LNCaP clone FGC (cell line): ENCODE data around the gene ERAL1.

Experiments
- DNase-seq: peaks from one replicate; pipeline ENCODE4 v3.0.0-alpha.2; 2011; ENCODE audit warnings: low read depth
- H3K4me3 ChIP-seq: 2 replicates; pipeline ENCODE4 v1.5.1; 2011; ENCODE audit warnings: mild to moderate bottlenecking, low read depth, low read length, control low read depth
- TF ChIP-seq, protein P1 (sequence below): IDR thresholded peaks from 2 replicates; pipeline ENCODE4 v1.5.1; 2012; ENCODE audit warnings: mild to moderate bottlenecking; ENCODE audit not compliant: control insufficient read depth, insufficient read depth; ENCODE audit errors: extremely low read depth

ERAL1 gene

DNA sequence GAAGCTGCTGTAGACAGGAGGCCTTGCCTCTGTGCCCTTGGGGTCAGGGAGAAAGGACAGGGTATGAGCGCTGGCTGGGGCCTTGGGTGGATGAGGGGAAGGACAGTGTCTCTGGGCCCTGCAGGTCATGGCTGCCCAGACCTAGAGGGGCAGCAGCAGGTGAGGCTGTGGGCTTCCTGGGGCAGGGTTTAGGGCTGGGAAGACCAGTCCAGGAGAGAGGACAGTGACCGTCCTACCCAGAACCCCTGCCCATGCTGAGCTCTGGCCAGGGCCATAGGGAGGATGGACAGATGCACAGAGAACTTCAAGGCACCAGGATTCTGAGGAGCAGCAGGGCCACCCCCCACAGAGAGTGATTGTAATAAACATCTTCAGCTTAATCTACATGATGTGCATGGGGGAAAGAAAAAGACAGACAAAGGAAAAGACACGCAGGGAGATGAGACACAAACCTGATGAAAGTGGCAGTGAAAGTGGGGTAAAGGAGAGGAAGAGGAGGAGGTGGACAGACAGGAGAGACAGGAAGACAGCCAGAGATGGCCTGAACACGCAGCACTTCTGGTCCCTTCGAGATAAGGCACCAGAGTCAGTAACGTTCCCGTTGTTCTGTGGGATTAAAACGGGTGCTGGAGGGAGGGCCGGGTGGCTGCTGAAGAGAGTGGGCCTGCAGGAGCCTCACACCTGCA lies 25.2 kb downstream of the ERAL1 start:
- no peak overlapping the region for H3K4me3 ChIP-seq
- no peak for DNase-seq
- TF ChIP-seq, protein P1, sequence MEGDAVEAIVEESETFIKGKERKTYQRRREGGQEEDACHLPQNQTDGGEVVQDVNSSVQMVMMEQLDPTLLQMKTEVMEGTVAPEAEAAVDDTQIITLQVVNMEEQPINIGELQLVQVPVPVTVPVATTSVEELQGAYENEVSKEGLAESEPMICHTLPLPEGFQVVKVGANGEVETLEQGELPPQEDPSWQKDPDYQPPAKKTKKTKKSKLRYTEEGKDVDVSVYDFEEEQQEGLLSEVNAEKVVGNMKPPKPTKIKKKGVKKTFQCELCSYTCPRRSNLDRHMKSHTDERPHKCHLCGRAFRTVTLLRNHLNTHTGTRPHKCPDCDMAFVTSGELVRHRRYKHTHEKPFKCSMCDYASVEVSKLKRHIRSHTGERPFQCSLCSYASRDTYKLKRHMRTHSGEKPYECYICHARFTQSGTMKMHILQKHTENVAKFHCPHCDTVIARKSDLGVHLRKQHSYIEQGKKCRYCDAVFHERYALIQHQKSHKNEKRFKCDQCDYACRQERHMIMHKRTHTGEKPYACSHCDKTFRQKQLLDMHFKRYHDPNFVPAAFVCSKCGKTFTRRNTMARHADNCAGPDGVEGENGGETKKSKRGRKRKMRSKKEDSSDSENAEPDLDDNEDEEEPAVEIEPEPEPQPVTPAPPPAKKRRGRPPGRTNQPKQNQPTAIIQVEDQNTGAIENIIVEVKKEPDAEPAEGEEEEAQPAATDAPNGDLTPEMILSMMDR: no peak

DNA sequence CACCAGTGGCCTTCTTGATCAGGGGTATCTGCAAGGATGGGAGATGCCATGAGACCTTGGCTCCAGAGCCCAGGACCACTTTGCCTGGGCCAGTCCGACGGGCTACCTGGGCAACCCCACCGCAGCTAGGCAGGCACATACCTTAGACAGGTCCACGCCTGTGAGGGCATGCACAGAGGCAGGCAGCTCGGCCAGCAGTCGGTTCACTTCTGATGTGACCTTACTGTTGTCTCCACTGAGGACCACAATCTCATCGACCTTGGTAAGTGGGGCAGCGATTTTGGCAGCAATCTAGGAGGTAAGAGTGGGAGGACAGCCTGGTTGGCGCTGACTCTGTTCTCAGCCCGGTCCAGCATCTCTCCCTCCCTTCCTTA lies 25.7 kb downstream of the ERAL1 start:
- no peak overlapping the region for H3K4me3 ChIP-seq
- no peak for DNase-seq
- TF ChIP-seq, protein P1: no peak

DNA sequence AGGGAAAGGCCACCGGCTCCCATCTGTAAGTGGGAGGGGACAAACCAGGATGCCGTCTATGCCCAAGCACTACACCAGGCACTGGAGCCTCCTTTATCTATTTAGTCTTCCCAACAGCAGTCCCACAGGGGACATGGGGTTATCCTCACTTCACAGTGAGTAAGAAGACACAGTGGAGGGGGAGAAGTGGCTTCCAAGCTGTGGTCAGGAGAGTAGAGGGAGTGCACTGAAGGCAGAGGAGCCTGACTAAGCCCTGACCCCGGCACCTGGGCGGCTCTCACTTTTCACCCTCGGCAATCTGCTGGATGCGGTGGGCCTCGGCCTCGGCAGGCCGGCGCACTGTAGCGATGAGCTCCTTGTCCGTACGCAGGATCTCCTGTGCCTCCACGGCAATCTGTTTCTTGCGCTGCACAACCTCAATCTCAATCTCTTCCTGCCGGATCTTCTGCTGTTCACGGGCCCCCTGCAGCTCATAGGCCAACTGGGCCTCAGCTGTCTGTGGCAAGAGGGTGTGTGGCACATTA lies 26.8 kb downstream of the ERAL1 start:
- no peak for DNase-seq
- H3K4me3 ChIP-seq: no peak overlapping the region
- TF ChIP-seq, protein P1: no peak

DNA sequence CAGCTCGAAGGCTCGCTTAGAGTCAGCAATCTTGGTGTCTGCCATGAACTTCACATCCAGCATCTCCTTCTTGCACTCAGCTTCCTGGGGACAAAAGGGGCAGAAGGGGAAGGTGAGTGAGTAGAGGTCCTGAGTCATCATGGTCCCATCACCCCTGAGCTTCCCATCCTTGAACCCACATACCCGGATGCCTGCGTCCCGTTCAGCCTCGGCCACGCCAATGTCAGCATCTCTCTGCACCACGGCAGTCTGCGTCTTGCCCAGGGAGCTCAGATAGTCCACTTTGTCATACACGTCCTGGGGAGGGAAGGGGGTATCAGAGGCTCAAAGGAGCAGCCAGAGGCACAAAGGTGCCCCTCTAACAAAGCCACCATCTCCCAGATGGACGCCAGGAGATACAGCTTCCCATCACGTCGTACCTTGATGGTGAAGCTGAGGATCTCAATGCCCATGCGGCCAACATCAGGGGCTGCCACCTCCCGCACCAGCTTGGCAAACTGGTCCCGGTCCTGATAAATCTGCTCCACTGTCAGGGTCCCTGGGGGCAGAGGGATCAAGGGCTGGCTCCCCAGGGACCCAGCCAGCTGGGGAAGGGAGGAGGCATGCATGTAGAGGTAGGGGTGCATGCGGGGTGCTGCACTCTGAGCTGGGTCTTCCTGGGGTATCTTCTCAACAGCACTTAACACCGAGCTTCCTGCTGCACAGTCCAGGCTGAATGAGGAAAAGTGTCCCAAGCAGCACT lies 27.5 kb downstream of the ERAL1 start:
- DNase-seq: no peak
- TF ChIP-seq, protein P1: no peak
- no peak overlapping the region for H3K4me3 ChIP-seq

DNA sequence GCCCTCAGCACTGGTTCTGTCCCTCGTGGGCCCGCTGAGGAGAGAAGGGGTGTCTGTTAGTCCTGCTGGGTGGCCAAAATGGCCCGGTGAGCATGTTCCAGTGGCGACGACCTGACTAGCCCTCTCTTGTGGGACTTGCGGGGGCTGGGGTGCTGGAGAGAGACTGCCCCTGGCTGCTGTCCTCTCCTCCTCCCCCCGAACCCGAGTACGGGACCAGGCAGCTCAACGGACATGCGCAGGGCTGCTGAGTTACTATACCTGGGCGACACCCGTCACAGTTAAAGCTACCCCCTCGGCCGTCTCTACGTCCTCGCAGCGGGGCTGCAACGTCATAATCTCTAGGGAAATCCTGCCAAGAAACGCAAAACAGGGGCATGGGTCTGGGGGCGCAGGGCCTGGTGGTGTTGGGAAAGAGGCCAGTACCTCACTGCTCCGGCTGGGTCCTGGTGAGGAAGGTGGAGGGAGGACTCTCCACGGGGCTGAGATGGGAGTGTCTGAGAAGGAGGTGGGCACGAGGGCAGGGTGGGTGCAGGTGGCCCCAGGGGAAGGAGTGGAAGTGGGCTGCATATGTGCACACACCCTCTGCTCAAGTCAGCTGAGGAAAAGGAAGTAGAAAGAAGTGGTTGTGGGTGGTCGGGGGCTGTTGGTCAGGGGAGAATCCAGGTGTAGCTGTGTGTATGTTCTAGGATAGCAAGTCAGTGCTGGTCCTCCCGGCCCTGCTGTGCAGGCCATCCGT lies 29.3 kb downstream of the ERAL1 start:
- DNase-seq: no peak
- TF ChIP-seq, protein P1: no peak
- no peak overlapping the region for H3K4me3 ChIP-seq

DNA sequence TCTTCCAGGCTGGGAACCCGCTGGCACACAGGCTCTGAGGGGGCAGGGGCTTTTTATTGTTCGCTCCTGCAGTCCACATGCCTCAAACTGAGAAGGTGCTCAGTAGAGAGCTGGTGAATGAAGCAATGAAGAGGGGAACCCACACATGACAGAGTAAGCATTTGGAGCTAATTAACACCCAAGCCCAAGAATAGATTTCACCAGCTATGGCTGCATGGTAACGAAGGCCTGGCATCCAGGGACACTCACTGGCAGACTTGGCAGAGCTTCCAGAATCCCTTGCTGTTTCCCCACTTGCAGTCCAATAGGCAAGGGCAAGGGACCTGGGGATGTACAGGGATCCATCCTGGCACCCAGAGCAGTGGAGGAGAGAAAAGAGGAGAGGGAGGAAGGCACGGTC lies 30.5 kb downstream of the ERAL1 start:
- H3K4me3 ChIP-seq: no peak overlapping the region
- TF ChIP-seq, protein P1: no peak
- DNase-seq: no peak
